Adrenal gland (tissue), 5 donors: ENCODE data around the gene DZANK1.
"Not testable (repeated sequence)": the region's sequence is repeated elsewhere in the genome, so short reads cannot be mapped to it uniquely, and the experiment has no call there.

Experiments
- POLR2A ChIP-seq, 2 donors: fragments of 450-650 bp; IDR thresholded peaks; one replicate each; pipeline ENCODE4 v1.6.1; 2017; ENCODE audit warnings: antibody characterized with exemption in 2 of 2, mild to moderate bottlenecking in 2 of 2, moderate library complexity in 1 of 2
- TF ChIP-seq, protein P1 (sequence below), 6 experiments: fragments of 450-650 bp in 4 of 6; fragments of 200-600 bp in 2 of 6; sonication (generic) in 1 of 6; IDR thresholded peaks; 1 replicate in 5 of 6; 2 replicates in 1 of 6; pipeline versions ENCODE4 v1.5.1 to v1.8.0; 2016 to 2021; ENCODE audit warnings: antibody characterized with exemption in 6 of 6, mild to moderate bottlenecking in 2 of 6, moderate library complexity in 1 of 6
- donor health status: DM: no; HTN: no; CAD: no.

DNA sequence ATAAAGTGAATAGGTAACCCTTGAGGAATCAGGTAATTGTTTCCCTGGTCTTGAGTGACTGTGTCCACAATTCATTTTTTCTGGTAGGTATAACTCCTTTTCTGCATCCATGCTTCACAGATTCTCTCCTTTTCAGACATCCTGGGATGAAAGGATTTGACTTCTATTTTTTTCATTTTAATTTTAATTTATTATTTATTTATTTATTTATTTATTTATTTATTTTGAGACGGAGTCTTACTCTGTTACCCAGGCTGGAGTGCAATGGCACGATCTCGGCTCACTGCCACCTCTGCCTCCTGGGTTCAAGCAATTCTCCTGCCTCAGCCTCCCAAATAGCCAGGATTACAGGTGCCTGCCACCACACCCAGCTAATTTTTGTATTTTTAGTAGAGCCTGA, 117.1 kb downstream of the DZANK1 start:
- TF ChIP-seq POLR2A (IDR thresholded peaks at IDR 0.05) = not testable (repeated sequence)
- TF ChIP-seq, protein P1, sequence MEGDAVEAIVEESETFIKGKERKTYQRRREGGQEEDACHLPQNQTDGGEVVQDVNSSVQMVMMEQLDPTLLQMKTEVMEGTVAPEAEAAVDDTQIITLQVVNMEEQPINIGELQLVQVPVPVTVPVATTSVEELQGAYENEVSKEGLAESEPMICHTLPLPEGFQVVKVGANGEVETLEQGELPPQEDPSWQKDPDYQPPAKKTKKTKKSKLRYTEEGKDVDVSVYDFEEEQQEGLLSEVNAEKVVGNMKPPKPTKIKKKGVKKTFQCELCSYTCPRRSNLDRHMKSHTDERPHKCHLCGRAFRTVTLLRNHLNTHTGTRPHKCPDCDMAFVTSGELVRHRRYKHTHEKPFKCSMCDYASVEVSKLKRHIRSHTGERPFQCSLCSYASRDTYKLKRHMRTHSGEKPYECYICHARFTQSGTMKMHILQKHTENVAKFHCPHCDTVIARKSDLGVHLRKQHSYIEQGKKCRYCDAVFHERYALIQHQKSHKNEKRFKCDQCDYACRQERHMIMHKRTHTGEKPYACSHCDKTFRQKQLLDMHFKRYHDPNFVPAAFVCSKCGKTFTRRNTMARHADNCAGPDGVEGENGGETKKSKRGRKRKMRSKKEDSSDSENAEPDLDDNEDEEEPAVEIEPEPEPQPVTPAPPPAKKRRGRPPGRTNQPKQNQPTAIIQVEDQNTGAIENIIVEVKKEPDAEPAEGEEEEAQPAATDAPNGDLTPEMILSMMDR (IDR thresholded peaks at IDR 0.05) = not testable (repeated sequence)
